GM13976 (cell line): ENCODE measurements around the gene THOC6.
A peak's percentile ranks its signal among the peaks of the same experiment; 100 is the strongest.

Experiments
- DNase-seq: peaks from one replicate; pipeline ENCODE4 v3.0.0; 2012; ENCODE audit warnings: low spot score
- in situ Hi-C: fragments of 300-500 bp; cut with MboI; formaldehyde crosslinking; loops from one replicate; pipeline ENCODE4 v1.12.0; 2022; ENCODE audit warnings: low sequenced_read_pairs, mixed read lengths, inconsistent platforms; ENCODE audit not compliant: unreplicated experiment
- TF ChIP-seq, protein P1 (sequence below): IDR thresholded peaks from 2 replicates; pipeline ENCODE4 v1.5.1; 2012; ENCODE audit warnings: borderline replicate concordance, mild to moderate bottlenecking; ENCODE audit not compliant: insufficient read depth; ENCODE audit errors: extremely low read depth, missing control alignments, control extremely low read depth

The THOC6 gene

DNA sequence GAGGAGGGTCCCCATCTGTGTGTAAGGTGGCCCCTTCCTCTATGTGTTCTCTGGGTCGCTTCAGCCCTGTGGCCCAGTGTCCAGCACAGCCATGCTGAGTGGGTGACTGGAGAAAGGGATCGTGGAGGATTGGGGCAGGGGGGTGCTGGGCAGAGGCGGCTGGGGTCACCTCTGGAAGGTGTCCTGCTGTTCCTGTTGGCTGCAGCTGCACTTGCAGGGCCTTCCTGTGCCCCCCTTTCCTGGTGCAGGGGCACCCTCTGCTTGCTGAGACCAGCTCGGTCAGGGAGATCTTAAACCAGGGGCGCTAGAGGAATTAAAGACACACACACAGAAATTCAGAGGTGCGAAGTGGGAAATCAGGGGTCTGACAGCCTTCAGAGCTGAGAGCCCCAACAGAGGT is 52.7 kb downstream of the THOC6 start:
- TF ChIP-seq, protein P1, sequence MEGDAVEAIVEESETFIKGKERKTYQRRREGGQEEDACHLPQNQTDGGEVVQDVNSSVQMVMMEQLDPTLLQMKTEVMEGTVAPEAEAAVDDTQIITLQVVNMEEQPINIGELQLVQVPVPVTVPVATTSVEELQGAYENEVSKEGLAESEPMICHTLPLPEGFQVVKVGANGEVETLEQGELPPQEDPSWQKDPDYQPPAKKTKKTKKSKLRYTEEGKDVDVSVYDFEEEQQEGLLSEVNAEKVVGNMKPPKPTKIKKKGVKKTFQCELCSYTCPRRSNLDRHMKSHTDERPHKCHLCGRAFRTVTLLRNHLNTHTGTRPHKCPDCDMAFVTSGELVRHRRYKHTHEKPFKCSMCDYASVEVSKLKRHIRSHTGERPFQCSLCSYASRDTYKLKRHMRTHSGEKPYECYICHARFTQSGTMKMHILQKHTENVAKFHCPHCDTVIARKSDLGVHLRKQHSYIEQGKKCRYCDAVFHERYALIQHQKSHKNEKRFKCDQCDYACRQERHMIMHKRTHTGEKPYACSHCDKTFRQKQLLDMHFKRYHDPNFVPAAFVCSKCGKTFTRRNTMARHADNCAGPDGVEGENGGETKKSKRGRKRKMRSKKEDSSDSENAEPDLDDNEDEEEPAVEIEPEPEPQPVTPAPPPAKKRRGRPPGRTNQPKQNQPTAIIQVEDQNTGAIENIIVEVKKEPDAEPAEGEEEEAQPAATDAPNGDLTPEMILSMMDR, result no peak
- peak; percentile 17 for DNase-seq
- in situ Hi-C loops, result no loop called here
